Stomach (tissue), 4 donors: ENCODE data around the gene TMEM225B.

Source experiments
- CTCF ChIP-seq, 7 experiments: fragments of 450-650 bp in 4 of 7; fragments of 200-600 bp in 3 of 7; sonication (generic) in 3 of 7; IDR thresholded peaks; one replicate each; pipeline ENCODE4 v1.5.1; 2016 to 2019; ENCODE audit warnings: antibody characterized with exemption in 7 of 7, control low read depth in 2 of 7, mild to moderate bottlenecking in 1 of 7
- POLR2AphosphoS5 ChIP-seq, 3 donors: sonication (generic); formaldehyde crosslinking; IDR thresholded peaks; one replicate each; pipeline ENCODE4 v1.6.1; 2016; ENCODE audit warnings: antibody characterized with exemption in 3 of 3

DNA sequence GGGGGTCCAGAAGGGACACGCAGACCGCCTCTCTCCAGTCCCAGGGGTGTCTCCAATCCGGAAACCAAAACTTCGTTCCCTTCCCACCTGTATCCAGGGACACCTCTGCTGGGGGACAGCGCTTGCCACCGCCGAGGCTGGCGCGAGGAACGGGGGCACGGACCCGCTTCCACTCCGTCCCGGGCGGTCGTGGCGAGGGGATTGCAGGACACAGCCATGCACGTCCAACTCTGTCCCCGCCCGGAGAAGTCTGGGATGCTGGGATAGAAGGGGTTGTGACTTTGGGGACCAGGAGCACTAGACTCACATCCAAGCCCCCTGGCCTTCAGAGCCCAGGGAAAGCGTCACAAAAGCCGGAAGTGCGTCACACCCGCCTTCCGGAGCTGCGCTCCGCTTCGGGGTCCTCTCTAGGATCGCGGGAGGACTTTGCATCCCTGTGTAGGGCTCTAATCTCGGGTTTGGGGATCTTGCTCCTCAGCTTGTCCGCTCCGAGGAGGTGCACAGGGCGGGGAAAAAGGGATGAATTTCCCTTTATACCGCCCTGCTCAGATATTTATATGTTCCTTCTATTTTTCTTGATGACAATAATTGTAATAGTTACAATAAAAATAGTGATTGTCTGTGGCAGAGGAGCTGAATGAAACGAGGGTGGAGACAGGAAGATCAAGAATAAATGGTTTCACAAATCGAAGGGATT lies 46.2 kb upstream of the TMEM225B start, which contains the start of gene FAM200A:
- peak; percentile 86 to 95 (median 89) for TF ChIP-seq POLR2AphosphoS5 (IDR thresholded peaks at IDR 0.05)
- no peak for TF ChIP-seq CTCF (IDR thresholded peaks at IDR 0.05)
